Stimulated activated CD8-positive, alpha-beta memory T cell treated with anti-CD3 and anti-CD28 coated beads, Interleukin-15, amount 100 ng/mL, for 48 hours (primary cell): ENCODE data around the gene GLA.

Experiments used
- DNase-seq, 2 donors: peaks; one replicate each; pipeline ENCODE4 v3.0.0-alpha.2; 2020; ENCODE audit warnings: low read depth in 2 of 2

GLA gene

GRCh38 chrX:101357166-101357795, 50.4 kb downstream of the GLA start:
- DNase-seq = no peak

GRCh38 chrX:101349193-101349562, 58.5 kb downstream of the GLA start:
- DNase-seq = no peak

GRCh38 chrX:101348452-101349192, 59.1 kb downstream of the GLA start, which contains the start of gene TIMM8A:
Gene TIMM8A (minus strand): TSS chrX:101348742. CDS start chrX:101348664, 78 bp downstream.
- peak; percentile 66 to 69 for DNase-seq

GRCh38 chrX:101347859-101348451, 59.8 kb downstream of the GLA start:
- DNase-seq = no peak
